ENCODE measurements around the gene ITGAE.
"Not testable (repeated sequence)": the region's sequence is repeated elsewhere in the genome, so short reads cannot be mapped to it uniquely, and the experiment has no call there.

The ITGAE gene

GRCh38 chr17:3704931-3705717 lies 95.9 kb downstream of the ITGAE start:
- DNase-seq (ENCODE audit: insufficient read length, low spot score) (no peak), FAIRE-seq (no peak)
- no peak for TF ChIP-seq TAF1 (IDR thresholded peaks at IDR 0.05; ENCODE audit: low read depth, low read length)
- no peak for TF ChIP-seq POLR2A (IDR thresholded peaks at IDR 0.05; ENCODE audit: low read depth, low read length)
- TF ChIP-seq PAX5 (IDR thresholded peaks at IDR 0.05; ENCODE audit: insufficient read depth, low read length, severe bottlenecking): no peak
- TF ChIP-seq POLR2AphosphoS5 (IDR thresholded peaks at IDR 0.05; ENCODE audit: low read depth, low read length): no peak
- no peak for TF ChIP-seq SPI1 (IDR thresholded peaks at IDR 0.05; ENCODE audit: low read depth, low read length)
- TF ChIP-seq POU2F2 (IDR thresholded peaks at IDR 0.05; ENCODE audit: low read depth, low read length): no peak

- not testable (repeated sequence) for FAIRE-seq; DNase-seq (ENCODE audit: insufficient read length, low spot score)
These were observed 98.9 kb downstream of the ITGAE start for GRCh38 chr17:3702041-3702539.

- TF ChIP-seq POLR2AphosphoS5 (IDR thresholded peaks at IDR 0.05; ENCODE audit: low read depth, low read length) (no peak), PAX5 (IDR thresholded peaks at IDR 0.05; ENCODE audit: insufficient read depth, low read length, severe bottlenecking) (no peak), TAF1 (IDR thresholded peaks at IDR 0.05; ENCODE audit: low read depth, low read length) (no peak), POU2F2 (IDR thresholded peaks at IDR 0.05; ENCODE audit: low read depth, low read length) (no peak), SPI1 (IDR thresholded peaks at IDR 0.05; ENCODE audit: low read depth, low read length) (no peak), POLR2A (IDR thresholded peaks at IDR 0.05; ENCODE audit: low read depth, low read length) (no peak)
- FAIRE-seq (no peak), DNase-seq (ENCODE audit: insufficient read length, low spot score) (no peak)
These were observed 101.0 kb downstream of the ITGAE start for GRCh38 chr17:3699951-3700350.

- TF ChIP-seq POLR2AphosphoS5 (IDR thresholded peaks at IDR 0.05; ENCODE audit: low read depth, low read length) (no peak), POU2F2 (IDR thresholded peaks at IDR 0.05; ENCODE audit: low read depth, low read length) (no peak), POLR2A (IDR thresholded peaks at IDR 0.05; ENCODE audit: low read depth, low read length) (no peak), TAF1 (IDR thresholded peaks at IDR 0.05; ENCODE audit: low read depth, low read length) (no peak), SPI1 (IDR thresholded peaks at IDR 0.05; ENCODE audit: low read depth, low read length) (no peak), PAX5 (IDR thresholded peaks at IDR 0.05; ENCODE audit: insufficient read depth, low read length, severe bottlenecking) (no peak)
- FAIRE-seq: no peak
- no peak for DNase-seq (ENCODE audit: insufficient read length, low spot score)
These were observed 102.8 kb downstream of the ITGAE start for GRCh38 chr17:3698139-3698538.

GRCh38 chr17:3697103-3697476 lies 103.9 kb downstream of the ITGAE start:
- TF ChIP-seq POU2F2 (IDR thresholded peaks at IDR 0.05; ENCODE audit: low read depth, low read length) (no peak), SPI1 (IDR thresholded peaks at IDR 0.05; ENCODE audit: low read depth, low read length) (no peak), POLR2A (IDR thresholded peaks at IDR 0.05; ENCODE audit: low read depth, low read length) (no peak), PAX5 (IDR thresholded peaks at IDR 0.05; ENCODE audit: insufficient read depth, low read length, severe bottlenecking) (no peak), TAF1 (IDR thresholded peaks at IDR 0.05; ENCODE audit: low read depth, low read length) (no peak), POLR2AphosphoS5 (IDR thresholded peaks at IDR 0.05; ENCODE audit: low read depth, low read length) (no peak)
- DNase-seq (ENCODE audit: insufficient read length, low spot score) (no peak), FAIRE-seq (peak; percentile 51)

- FAIRE-seq (peak; percentile 94), DNase-seq (ENCODE audit: insufficient read length, low spot score) (no peak)
- TF ChIP-seq PAX5 (IDR thresholded peaks at IDR 0.05; ENCODE audit: insufficient read depth, low read length, severe bottlenecking): no peak
- TF ChIP-seq SPI1 (IDR thresholded peaks at IDR 0.05; ENCODE audit: low read depth, low read length): peak; percentile 81
- no peak for TF ChIP-seq POLR2AphosphoS5 (IDR thresholded peaks at IDR 0.05; ENCODE audit: low read depth, low read length)
- peak; percentile 40; the same call in 1 of the 2 replicates for TF ChIP-seq POU2F2 (IDR thresholded peaks at IDR 0.05; ENCODE audit: low read depth, low read length)
- TF ChIP-seq TAF1 (IDR thresholded peaks at IDR 0.05; ENCODE audit: low read depth, low read length): no peak
- TF ChIP-seq POLR2A (IDR thresholded peaks at IDR 0.05; ENCODE audit: low read depth, low read length): no peak
These were observed 105.1 kb downstream of the ITGAE start, which contains the start of gene P2RX5 for GRCh38 chr17:3695723-3696411. Gene P2RX5, minus strand, starts transcription at chr17:3696155. Its CDS starts 150 bp downstream, at chr17:3696005.

- TF ChIP-seq PAX5 (IDR thresholded peaks at IDR 0.05; ENCODE audit: insufficient read depth, low read length, severe bottlenecking) (no peak), POLR2AphosphoS5 (IDR thresholded peaks at IDR 0.05; ENCODE audit: low read depth, low read length) (no peak), POU2F2 (IDR thresholded peaks at IDR 0.05; ENCODE audit: low read depth, low read length) (no peak), SPI1 (IDR thresholded peaks at IDR 0.05; ENCODE audit: low read depth, low read length) (no peak), POLR2A (IDR thresholded peaks at IDR 0.05; ENCODE audit: low read depth, low read length) (no peak), TAF1 (IDR thresholded peaks at IDR 0.05; ENCODE audit: low read depth, low read length) (no peak)
- no peak for DNase-seq (ENCODE audit: insufficient read length, low spot score)
- FAIRE-seq: peak; percentile 51
These were observed 105.8 kb downstream of the ITGAE start for GRCh38 chr17:3695129-3695722.

GRCh38 chr17:3693829-3694231 lies 107.2 kb downstream of the ITGAE start:
- no peak for TF ChIP-seq TAF1 (IDR thresholded peaks at IDR 0.05; ENCODE audit: low read depth, low read length)
- TF ChIP-seq POLR2A (IDR thresholded peaks at IDR 0.05; ENCODE audit: low read depth, low read length): no peak
- TF ChIP-seq POU2F2 (IDR thresholded peaks at IDR 0.05; ENCODE audit: low read depth, low read length): no peak; the same call in 1 of the 2 replicates
- peak; percentile 78 for TF ChIP-seq PAX5 (IDR thresholded peaks at IDR 0.05; ENCODE audit: insufficient read depth, low read length, severe bottlenecking)
- no peak for TF ChIP-seq SPI1 (IDR thresholded peaks at IDR 0.05; ENCODE audit: low read depth, low read length)
- TF ChIP-seq POLR2AphosphoS5 (IDR thresholded peaks at IDR 0.05; ENCODE audit: low read depth, low read length): no peak; the same call in 1 of the 2 replicates
- DNase-seq (ENCODE audit: insufficient read length, low spot score): no peak
- peak; percentile 89 for FAIRE-seq

- TF ChIP-seq POU2F2 (IDR thresholded peaks at IDR 0.05; ENCODE audit: low read depth, low read length) (no peak), POLR2AphosphoS5 (IDR thresholded peaks at IDR 0.05; ENCODE audit: low read depth, low read length) (no peak), TAF1 (IDR thresholded peaks at IDR 0.05; ENCODE audit: low read depth, low read length) (no peak), PAX5 (IDR thresholded peaks at IDR 0.05; ENCODE audit: insufficient read depth, low read length, severe bottlenecking) (no peak), POLR2A (IDR thresholded peaks at IDR 0.05; ENCODE audit: low read depth, low read length) (no peak), SPI1 (IDR thresholded peaks at IDR 0.05; ENCODE audit: low read depth, low read length) (no peak)
- FAIRE-seq: no peak
These were observed 107.8 kb downstream of the ITGAE start for GRCh38 chr17:3693141-3693540.

More at GRCh38 chr17:3693141-3693540, 107.8 kb downstream of the ITGAE start:
- no peak for DNase-seq (ENCODE audit: insufficient read length, low spot score)
